Spleen (tissue), 7 donors: ENCODE measurements around the gene ARL10.

ENCODE experiments used
- POLR2A ChIP-seq, 3 donors: fragments of 450-650 bp; IDR thresholded peaks; one replicate each; pipeline ENCODE4 v1.5.1; 2017; ENCODE audit warnings: antibody characterized with exemption in 3 of 3, mild to moderate bottlenecking in 1 of 3
- POLR2AphosphoS5 ChIP-seq, 3 donors: sonication (generic); formaldehyde crosslinking; IDR thresholded peaks; one replicate each; pipeline ENCODE4 v1.5.1; 2017; ENCODE audit warnings: antibody characterized with exemption in 3 of 3
- TF ChIP-seq, protein P1 (sequence below), 11 experiments: fragments of 200-600 bp in 7 of 11; fragments of 450-650 bp in 4 of 11; sonication (generic) in 4 of 11; IDR thresholded peaks in 8 of 11; conservative IDR thresholded peaks in 3 of 11; 1 replicate in 7 of 11; 2 replicates in 4 of 11; pipeline versions ENCODE4 v1.4.0 to v1.8.0; 2016 to 2021; ENCODE audit warnings: antibody characterized with exemption in 11 of 11, inconsistent platforms in 4 of 11, mild to moderate bottlenecking in 1 of 11
- donor health status: DM: no; HTN: no; CAD: no; lungs with moderate emphysema.
- donor health status: DM: no; HTN: no; CAD: no.
- donor health status: DM: no; HTN: no; CAD: no.

DNA sequence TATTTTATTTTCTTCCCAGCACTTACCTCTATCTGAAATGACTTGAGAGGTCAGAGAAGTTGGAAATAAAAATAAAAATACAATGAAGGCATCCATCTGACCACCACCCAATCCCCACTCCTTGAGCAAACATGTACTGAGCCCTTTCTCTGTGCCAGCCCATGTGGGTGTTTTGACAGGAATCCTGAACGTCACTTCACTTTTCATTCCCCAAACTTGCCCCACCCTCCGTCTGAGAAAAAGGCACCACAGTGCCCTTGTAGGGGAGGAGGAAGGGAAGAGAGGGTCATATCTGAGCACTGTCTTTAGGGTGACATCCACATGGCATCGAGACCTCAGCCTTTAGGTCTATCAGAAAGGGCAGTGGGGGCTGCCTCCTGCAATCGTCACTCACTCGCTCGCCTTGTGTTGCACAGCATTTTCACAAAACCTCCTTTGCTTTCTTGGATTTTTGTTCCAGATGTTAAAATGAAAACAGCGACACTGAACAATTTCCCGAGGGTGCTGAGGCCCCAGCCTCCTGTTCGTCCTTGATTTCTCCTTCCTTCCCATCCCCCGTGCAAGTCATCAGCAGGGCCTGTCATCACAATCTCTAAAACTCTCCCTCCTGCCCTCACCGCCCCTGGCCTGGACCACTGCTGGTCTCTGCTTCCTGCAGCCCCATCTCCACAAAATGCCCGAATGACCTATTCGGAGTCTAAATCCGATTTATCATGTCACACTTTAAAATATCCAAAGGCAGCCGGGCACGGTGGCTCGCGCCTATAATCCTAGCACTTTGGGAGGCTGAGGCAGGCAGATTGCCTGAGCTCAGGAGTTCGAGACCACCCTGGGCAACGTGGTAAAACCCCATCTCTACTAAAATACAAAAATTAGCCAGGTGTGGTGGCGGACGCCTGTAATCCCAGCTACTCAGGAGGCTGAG lies 36.3 kb downstream of the ARL10 start:
- TF ChIP-seq, protein P1, sequence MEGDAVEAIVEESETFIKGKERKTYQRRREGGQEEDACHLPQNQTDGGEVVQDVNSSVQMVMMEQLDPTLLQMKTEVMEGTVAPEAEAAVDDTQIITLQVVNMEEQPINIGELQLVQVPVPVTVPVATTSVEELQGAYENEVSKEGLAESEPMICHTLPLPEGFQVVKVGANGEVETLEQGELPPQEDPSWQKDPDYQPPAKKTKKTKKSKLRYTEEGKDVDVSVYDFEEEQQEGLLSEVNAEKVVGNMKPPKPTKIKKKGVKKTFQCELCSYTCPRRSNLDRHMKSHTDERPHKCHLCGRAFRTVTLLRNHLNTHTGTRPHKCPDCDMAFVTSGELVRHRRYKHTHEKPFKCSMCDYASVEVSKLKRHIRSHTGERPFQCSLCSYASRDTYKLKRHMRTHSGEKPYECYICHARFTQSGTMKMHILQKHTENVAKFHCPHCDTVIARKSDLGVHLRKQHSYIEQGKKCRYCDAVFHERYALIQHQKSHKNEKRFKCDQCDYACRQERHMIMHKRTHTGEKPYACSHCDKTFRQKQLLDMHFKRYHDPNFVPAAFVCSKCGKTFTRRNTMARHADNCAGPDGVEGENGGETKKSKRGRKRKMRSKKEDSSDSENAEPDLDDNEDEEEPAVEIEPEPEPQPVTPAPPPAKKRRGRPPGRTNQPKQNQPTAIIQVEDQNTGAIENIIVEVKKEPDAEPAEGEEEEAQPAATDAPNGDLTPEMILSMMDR (IDR thresholded peaks at IDR 0.05 in 8 of 11, conservative IDR thresholded peaks at IDR 0.05 in 3 of 11): no peak
- no peak for TF ChIP-seq POLR2AphosphoS5 (IDR thresholded peaks at IDR 0.05)
- TF ChIP-seq POLR2A (IDR thresholded peaks at IDR 0.05): no peak
